IPS-18c (cell line): Measurements from ENCODE around the gene PHLDB3.
"Not testable (repeated sequence)": the region's sequence is repeated elsewhere in the genome, so short reads cannot be mapped to it uniquely, and the experiment has no call there.

Experiments used
- H3K4me3 ChIP-seq: 2 replicates; pipeline ENCODE4 v1.7.0; 2013; ENCODE audit warnings: low read depth, mild to moderate bottlenecking, low read length, moderate library complexity; ENCODE audit not compliant: insufficient read depth
- H3K9me3 ChIP-seq: one replicate; pipeline ENCODE4 v1.6.1; 2013; ENCODE audit warnings: mild to moderate bottlenecking, low read length, moderate library complexity; ENCODE audit not compliant: control insufficient read depth, insufficient read depth

The PHLDB3 gene

GRCh38 chr19:43441716-43442115 lies 62.8 kb downstream of the PHLDB3 start:
- no peak overlapping the region for H3K4me3 ChIP-seq
- H3K9me3 ChIP-seq: no peaks in the 10 kb centered on the region

GRCh38 chr19:43439709-43440063 lies 64.9 kb downstream of the PHLDB3 start:
- no peaks in the 10 kb centered on the region for H3K9me3 ChIP-seq
- H3K4me3 ChIP-seq: no peak overlapping the region

DNA sequence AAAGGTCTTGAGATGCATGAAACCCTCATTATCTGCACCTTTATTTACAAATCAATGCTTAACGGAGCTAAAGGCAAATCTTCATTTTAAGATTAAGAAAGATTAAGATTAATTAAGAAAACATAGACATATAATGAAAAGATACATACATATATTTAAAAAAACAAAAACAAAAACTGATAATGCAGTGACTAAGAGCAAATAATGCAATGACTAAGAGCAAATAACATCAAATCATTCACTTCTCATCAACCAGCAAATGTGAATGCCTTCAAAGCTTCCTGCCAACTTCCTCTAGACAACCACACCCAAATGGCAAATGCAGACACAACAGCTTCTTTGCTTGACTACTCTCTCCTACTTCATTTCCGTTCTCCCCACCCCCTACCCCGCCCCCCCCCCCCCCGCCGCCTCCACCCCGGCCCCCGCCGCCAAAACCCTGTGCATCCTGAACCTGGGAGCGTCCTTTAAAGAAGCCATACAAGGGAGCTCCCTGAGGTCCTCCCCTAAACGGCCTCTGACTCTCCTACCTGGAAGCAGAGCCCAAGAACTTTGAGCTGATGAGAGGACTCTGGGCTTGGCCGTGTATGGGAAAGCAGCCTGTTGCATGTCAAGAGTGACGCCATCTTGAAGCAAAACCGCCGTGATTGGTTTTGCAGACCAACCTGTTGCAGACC lies 65.4 kb downstream of the PHLDB3 start:
- no peak overlapping the region for H3K4me3 ChIP-seq
- no peaks in the 10 kb centered on the region for H3K9me3 ChIP-seq

DNA sequence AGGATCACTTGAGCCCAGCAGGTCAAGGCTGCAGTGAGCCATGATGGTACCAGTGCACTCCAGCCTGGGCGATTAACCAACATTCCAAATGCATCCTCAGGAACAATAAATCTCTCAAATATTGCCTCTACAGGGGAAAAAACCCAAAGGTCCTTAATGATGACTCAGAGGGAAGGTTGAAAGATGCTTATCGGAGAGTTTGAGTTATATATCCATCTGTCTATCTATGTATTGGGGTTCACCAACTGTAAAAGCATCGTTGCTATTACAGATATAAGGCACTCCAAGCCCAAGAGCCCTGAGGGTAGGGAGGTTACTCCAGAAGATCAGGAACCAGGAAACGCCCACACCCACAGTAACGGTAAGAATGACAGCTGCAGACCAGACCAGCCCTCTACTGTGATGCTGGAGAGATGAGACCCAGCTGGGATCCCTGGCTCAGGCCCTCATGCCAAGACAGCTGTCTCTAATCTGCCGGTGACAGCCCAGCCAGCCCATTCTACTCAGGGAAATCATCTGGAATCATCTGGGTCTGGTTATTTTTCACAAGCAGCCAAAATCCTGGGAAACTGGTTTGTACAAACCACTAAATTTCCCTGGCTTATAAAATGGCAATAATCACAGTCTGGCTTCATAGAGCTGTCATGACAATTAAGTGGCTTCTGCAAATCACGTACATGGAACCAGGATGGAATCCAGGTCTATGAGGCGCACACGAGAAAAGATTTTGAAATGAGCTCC lies 66.1 kb downstream of the PHLDB3 start:
- no peak overlapping the region for H3K4me3 ChIP-seq
- H3K9me3 ChIP-seq: no peaks in the 10 kb centered on the region

- H3K4me3 ChIP-seq: no peak overlapping the region
- H3K9me3 ChIP-seq: no peaks in the 10 kb centered on the region
Observed at GRCh38 chr19:43437712-43438111, 66.8 kb downstream of the PHLDB3 start.

GRCh38 chr19:43437284-43437683 lies 67.3 kb downstream of the PHLDB3 start:
- not testable (repeated sequence) for H3K9me3 ChIP-seq, H3K4me3 ChIP-seq

GRCh38 chr19:43435775-43436174 lies 68.8 kb downstream of the PHLDB3 start:
- Histone ChIP-seq H3K4me3 (no peak overlapping the region), H3K9me3 (no peaks in the 10 kb centered on the region)

DNA sequence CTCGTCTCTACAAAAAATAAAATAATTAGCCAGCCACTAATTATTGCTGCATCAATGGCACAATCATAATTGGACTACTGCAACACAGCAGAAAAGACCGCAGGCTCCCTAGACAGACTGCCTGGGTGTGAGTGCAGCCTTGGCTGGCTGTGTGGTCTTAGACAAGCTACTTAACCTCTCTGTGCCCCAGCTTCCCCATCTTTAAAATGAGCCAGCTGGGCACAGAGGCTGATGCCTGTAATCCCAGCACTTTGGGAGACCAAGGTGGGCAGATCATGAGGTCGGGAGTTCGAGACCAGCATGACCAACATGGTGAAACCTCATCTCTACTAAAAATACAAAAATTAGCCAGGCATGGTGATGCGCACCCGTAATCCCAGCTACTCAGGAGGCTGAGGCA lies 70.9 kb downstream of the PHLDB3 start:
- Histone ChIP-seq H3K4me3 (no peak overlapping the region), H3K9me3 (no peaks in the 10 kb centered on the region)

- no peaks in the 10 kb centered on the region for H3K9me3 ChIP-seq
- H3K4me3 ChIP-seq: no peak overlapping the region
Observed at GRCh38 chr19:43433358-43433673, 71.2 kb downstream of the PHLDB3 start.

DNA sequence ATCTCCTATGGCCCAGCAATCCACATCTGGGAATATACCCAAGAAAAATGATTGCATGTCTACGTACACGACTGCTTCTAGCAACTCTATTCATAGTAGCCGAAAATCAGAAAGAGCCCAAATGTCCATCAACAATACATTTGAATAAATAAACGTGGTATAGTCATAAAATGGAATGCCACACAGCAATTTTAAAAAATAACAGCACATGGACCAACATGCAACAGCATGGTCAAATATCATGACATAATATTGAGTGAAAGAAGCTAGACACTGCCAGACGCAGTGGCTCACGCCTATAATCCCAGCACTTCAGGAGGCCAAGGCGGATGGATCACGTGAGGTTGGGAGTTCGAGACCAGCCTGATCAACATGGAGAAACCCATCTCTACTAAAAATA lies 73.6 kb downstream of the PHLDB3 start:
- H3K9me3 ChIP-seq: no peaks in the 10 kb centered on the region
- H3K4me3 ChIP-seq: no peak overlapping the region

DNA sequence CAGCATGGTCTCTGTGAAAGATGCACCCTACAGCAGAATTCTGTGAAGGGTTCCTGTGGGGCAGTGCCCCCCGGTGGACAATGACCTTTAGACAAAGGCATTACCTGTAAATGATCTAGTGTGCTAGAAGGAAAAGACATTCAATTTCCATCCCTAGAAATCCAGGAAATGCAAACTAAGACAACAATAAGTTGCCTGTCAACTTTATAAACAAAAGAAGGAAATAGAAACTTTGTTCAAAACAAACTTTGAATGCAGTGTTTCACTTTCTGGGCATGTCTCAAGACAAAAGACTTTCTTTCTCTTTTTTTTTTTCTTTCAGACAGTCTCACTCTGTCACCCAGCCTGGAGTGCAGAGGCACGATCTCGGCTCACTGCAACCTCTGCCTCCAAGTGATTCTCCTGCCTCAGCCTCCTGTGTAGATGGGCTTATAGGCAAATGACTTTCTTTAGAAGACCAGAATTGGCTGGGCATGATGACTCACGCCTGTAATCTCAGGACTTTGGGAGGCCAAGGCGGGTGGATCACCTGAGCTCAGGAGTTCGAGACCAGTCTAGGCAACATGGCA lies 74.3 kb downstream of the PHLDB3 start:
- H3K4me3 ChIP-seq: no peak overlapping the region

GRCh38 chr19:43429395-43429794 lies 75.2 kb downstream of the PHLDB3 start:
- Histone ChIP-seq H3K4me3 (no peak overlapping the region), H3K9me3 (no peaks in the 10 kb centered on the region)

More for the DNA sequence above, 74.3 kb downstream of the PHLDB3 start:
- no peaks in the 10 kb centered on the region for H3K9me3 ChIP-seq

DNA sequence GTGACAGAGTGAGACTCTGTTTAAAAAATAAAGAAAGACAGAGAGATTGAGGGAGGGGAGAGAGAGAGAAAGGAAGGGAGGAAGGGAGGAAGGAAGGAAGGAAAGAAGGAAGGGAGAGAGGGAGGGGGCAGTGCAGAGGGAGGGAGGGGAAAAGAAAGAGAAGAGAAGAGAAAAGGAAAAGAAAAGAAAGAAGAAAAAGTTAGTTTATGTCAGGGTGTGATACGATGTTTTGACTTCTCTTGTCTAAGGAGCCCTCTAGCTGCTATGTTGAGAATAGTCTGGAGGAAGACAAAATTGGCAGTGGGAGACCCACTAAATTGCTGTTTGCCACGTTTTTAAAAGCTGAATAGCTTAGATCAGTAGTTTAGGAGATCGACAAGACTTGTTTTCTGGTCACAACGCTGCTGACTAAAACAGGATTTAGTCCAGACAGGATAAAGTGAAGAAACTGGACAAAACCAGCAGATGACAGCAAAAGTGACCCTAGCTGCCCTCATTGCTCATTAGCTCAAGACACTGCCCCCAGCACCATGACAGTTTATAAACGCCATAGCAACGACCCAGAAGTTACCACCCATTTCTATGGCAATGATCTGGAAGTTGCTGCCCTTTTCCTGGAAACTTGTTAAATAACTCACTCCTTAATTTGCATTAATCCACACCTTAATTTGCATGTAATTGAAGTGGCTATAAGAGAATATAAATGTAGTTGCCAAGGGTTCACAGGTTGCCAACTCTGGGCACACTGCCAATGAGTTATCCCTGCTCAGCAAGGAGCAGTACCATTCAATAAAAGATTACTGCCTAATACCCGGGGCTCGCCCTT lies 78.8 kb downstream of the PHLDB3 start:
- Histone ChIP-seq H3K9me3 (no peaks in the 10 kb centered on the region), H3K4me3 (no peak overlapping the region)
